Naive thymus-derived CD4-positive, alpha-beta T cell (primary cell): ENCODE data around the gene DNMT3A. TPM values are rescaled to one million over a fixed set of nuclear protein-coding genes. Genes with fewer than 3 reads are reported as not detected.

Experiments used
- ATAC-seq: fragments of 150-1000 bp; cut with Tn5 transposase; 2 replicates; pipeline ENCODE4 v1.10.0; 2021; ENCODE audit warnings: mild to moderate bottlenecking, moderate library complexity
- CTCF ChIA-PET: fragments of 350-600 bp; sonication (Branson Sonifier 250); formaldehyde crosslinking; loops from one replicate; lab custom pipeline; 2021; ENCODE audit warnings: antibody characterized with exemption; lab: Charles Lee
- POLR2A ChIA-PET: fragments of 350-600 bp; sonication (Branson Sonifier 250); formaldehyde crosslinking; loops from one replicate; lab custom pipeline; 2021; ENCODE audit warnings: antibody characterized with exemption, inconsistent platforms; lab: Charles Lee
- DNase-seq, 9 donors: peaks; one replicate each; pipeline versions ENCODE4 v3.0.0 to v3.0.0-alpha.2; 2020 to 2022; ENCODE audit warnings: mixed read lengths in 1 of 9
- H3K27ac ChIP-seq: one replicate; pipeline ENCODE4 v1.7.0; 2013; ENCODE audit warnings: mild to moderate bottlenecking, low read depth, low read length, moderate library complexity
- H3K27me3 ChIP-seq, 2 donors: one replicate each; pipeline ENCODE4 v1.7.0; 2013; ENCODE audit warnings: low read length in 2 of 2, mild to moderate bottlenecking in 2 of 2, moderate library complexity in 2 of 2; ENCODE audit not compliant: control insufficient read depth in 2 of 2, insufficient read depth in 2 of 2
- H3K36me3 ChIP-seq, 3 experiments: 1 replicate in 2 of 3; 2 replicates in 1 of 3; pipeline ENCODE4 v1.7.0; 2013; ENCODE audit warnings: low read length in 3 of 3, mild to moderate bottlenecking in 3 of 3, moderate library complexity in 1 of 3; ENCODE audit not compliant: insufficient read depth in 3 of 3, control insufficient read depth in 2 of 3
- H3K4me1 ChIP-seq, 2 donors: one replicate each; pipeline ENCODE4 v1.7.0; 2013; ENCODE audit warnings: low read length in 2 of 2, mild to moderate bottlenecking in 2 of 2, moderate library complexity in 1 of 2; ENCODE audit not compliant: control insufficient read depth in 2 of 2, insufficient read depth in 2 of 2
- H3K4me3 ChIP-seq: 2 replicates; pipeline ENCODE4 v1.7.0; 2013; ENCODE audit warnings: mild to moderate bottlenecking, low read length
- H3K9me3 ChIP-seq, 3 experiments: 1 replicate in 2 of 3; 2 replicates in 1 of 3; pipeline ENCODE4 v1.7.0; 2013; ENCODE audit warnings: low read length in 3 of 3; ENCODE audit not compliant: control insufficient read depth in 2 of 3
- H3K27ac Mint-ChIP-seq, 9 donors: one replicate each; pipeline ENCODE4 v1.8.0; 2020 to 2022; ENCODE audit warnings: mixed read lengths in 9 of 9, mild to moderate bottlenecking in 8 of 9, moderate library complexity in 5 of 9, inconsistent platforms in 2 of 9
- H3K27me3 Mint-ChIP-seq, 5 donors: one replicate each; pipeline ENCODE4 v1.8.0; 2021 to 2022; ENCODE audit warnings: mixed read lengths in 5 of 5, mild to moderate bottlenecking in 1 of 5
- H3K36me3 Mint-ChIP-seq, 5 donors: one replicate each; pipeline ENCODE4 v1.8.0; 2020 to 2022; ENCODE audit warnings: mixed read lengths in 5 of 5, mild to moderate bottlenecking in 3 of 5, inconsistent platforms in 1 of 5
- H3K4me1 Mint-ChIP-seq, 7 donors: one replicate each; pipeline ENCODE4 v1.8.0; 2020 to 2022; ENCODE audit warnings: mixed read lengths in 7 of 7, mild to moderate bottlenecking in 3 of 7, inconsistent platforms in 1 of 7
- H3K4me3 Mint-ChIP-seq, 10 donors: one replicate each; pipeline ENCODE4 v1.8.0; 2020 to 2022; ENCODE audit warnings: mild to moderate bottlenecking in 10 of 10, mixed read lengths in 10 of 10, moderate library complexity in 6 of 10, inconsistent platforms in 2 of 10
- H3K9me3 Mint-ChIP-seq, 11 donors: one replicate each; pipeline ENCODE4 v1.8.0; 2020 to 2022; ENCODE audit warnings: mixed read lengths in 11 of 11, mild to moderate bottlenecking in 4 of 11, inconsistent platforms in 1 of 11, moderate library complexity in 1 of 11
- intact Hi-C, 2 donors: fragments of 100-400 bp; cut with micrococcal nuclease; formaldehyde crosslinking; loops; one replicate each; pipeline ENCODE4 v1.15.1; 2023
- polyA plus RNA-seq, 2 donors: library from polyadenylated mRNA; unstranded; fragments of 300-500 nt; fragmentation: Illumina TruSeq; gene quantifications; one replicate each; pipeline ENCODE4 v1.2.3, GENCODE V29; 2021
- total RNA-seq, 6 experiments: library from RNA in 5 of 6; stranded (reverse) in 5 of 6; gene quantifications; 1 replicate in 5 of 6; 2 replicates in 1 of 6; pipeline ENCODE4 v1.2.3 and lab custom pipeline; 2021 to 2026

The DNMT3A gene
- total and polyA plus RNA-seq, 7 experiments from 2014 or later: 19.4 to 117 (median 80.7) TPM

DNA sequence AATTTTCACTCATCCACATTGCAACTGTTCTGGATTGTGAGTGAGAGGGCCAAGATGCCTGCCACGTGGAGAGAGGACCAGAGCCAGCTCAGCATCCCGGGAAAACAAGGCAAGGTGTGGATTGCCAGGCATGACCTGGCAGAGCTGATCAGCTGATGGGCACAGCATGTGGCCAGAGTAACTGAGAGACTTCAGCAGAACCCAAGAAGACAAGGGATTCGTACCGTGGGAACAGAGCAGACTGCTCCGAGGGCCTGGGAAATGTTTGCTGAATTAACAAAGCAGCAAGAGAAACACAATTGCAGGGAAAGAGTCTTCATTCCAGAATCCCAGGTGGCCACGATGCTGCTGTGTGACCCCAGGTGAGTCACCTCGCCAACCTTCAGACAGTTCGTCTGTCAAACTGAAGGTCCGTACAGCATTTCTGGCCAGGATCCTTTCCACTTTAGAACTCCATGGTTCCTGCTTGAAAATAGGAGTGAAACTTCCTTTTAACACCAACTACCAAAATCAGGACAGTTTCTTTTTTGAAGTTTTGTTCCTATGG, 147.1 kb downstream of the DNMT3A start:
- Mint-ChIP-seq H3K36me3 (no peaks in the 10 kb centered on the region), H3K4me1 (peaks cover 0 to 7% (median 0%) of the 10 kb centered on the region in 7 donors), H3K4me3 (no peak overlapping the region), H3K27ac (no peak overlapping the region), H3K9me3 (no peaks in the 10 kb centered on the region), H3K27me3 (peaks cover 0 to 31% (median 0%) of the 10 kb centered on the region in 5 donors)
- intact Hi-C loops: loop anchor here in 1 of 2 donors (5.0 to 10.0 kb wide), 2 partner anchors 330 to 367 kb away; no protein-coding TSS in a partner anchor
- DNase-seq (no peak), ATAC-seq (no peak)
- no peak overlapping the region for H3K4me3 ChIP-seq
- H3K27ac ChIP-seq: no peak overlapping the region
- H3K4me1 ChIP-seq: no peaks in the 10 kb centered on the region
- H3K9me3 ChIP-seq: no peaks in the 10 kb centered on the region
- H3K36me3 ChIP-seq: no peaks in the 10 kb centered on the region
- H3K27me3 ChIP-seq: no peaks in the 10 kb centered on the region
- CTCF ChIA-PET: interaction anchor here (1.2 to 1.3 kb wide), 2 partner anchors 28 to 34 kb away, joined by 3 to 4 read pairs; no protein-coding TSS in a partner anchor
- POLR2A ChIA-PET: no interaction called here

DNA sequence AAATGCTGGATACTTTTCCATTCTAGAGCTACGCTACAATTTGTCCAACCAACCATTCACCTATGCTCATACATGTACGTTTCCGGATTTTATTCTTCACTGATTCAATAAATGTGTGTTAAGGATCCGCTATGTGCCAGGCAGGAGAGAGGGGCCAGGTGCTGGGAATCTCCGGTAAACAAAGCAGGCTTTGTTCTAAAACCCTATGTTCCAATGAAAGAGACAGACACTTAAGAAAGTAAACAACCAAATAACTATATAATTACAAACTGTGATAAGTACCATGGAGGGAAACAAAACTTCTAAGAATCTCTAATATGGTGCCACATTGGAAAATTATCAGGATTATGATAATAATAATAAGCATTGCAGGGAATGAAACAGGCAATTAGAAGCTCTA, 151.2 kb downstream of the DNMT3A start:
- ATAC-seq (no peak), DNase-seq (no peak)
- POLR2A ChIA-PET: no interaction called here
- peaks cover 0 to 23% (median 0%) of the 10 kb centered on the region in 5 donors for H3K27me3 Mint-ChIP-seq
- H3K27me3 ChIP-seq: peaks cover 0 to 3% of the 10 kb centered on the region in 2 donors
- H3K36me3 Mint-ChIP-seq: no peaks in the 10 kb centered on the region
- CTCF ChIA-PET: no interaction called here
- H3K4me1 Mint-ChIP-seq: no peaks in the 10 kb centered on the region
- H3K4me1 ChIP-seq: no peaks in the 10 kb centered on the region
- no peak overlapping the region for H3K4me3 ChIP-seq
- no peaks in the 10 kb centered on the region for H3K36me3 ChIP-seq
- no peak overlapping the region for H3K4me3 Mint-ChIP-seq
- no peaks in the 10 kb centered on the region for H3K9me3 Mint-ChIP-seq
- H3K9me3 ChIP-seq: no peaks in the 10 kb centered on the region
- H3K27ac Mint-ChIP-seq: no peak overlapping the region
- no peak overlapping the region for H3K27ac ChIP-seq
- intact Hi-C loops: loop anchor here in 1 of 2 donors (10.0 kb wide), 1 partner anchor 334 kb away; no protein-coding TSS in a partner anchor

- no peak for ATAC-seq
- POLR2A ChIA-PET: no interaction called here
Measured at GRCh38 chr2:25188405-25188804, 153.3 kb downstream of the DNMT3A start.

DNA sequence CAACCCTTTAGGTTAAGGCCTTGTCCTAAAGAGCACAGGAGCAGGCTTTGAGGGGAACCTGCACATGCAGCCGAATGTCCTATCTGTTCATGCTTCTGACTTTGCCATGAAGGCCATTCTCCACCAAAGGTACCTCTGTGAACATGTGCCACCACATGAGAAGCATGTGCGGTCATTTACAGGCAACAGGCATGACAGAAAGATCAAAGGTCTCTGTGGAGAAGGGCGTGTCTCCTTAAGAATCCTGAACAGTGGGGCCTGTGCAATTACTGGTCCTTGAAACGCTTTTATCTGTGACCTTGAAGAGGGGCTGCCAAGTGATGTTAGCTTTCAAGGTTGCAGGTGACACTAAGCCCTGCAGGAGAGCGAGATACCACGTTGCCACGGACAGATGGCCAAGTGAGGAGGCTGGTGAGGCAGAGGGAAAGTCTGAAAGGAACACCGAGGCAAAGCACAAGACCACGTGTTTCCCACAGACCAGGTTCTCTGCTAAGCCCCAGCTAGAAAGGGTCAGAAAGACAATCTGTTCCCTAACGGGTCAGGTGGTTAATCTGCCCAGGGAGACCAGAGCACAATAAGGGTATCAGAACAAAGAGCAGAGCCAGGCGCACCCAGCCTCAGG, 153.9 kb downstream of the DNMT3A start:
- no peak overlapping the region for H3K4me3 Mint-ChIP-seq
- H3K9me3 Mint-ChIP-seq: no peaks in the 10 kb centered on the region
- ATAC-seq (no peak), DNase-seq (no peak)
- no peaks in the 10 kb centered on the region for H3K4me1 ChIP-seq
- ChIA-PET POLR2A (no interaction called here), CTCF (interaction anchor here (0.6 kb wide), 2 partner anchors 55 to 59 kb away, joined by 3 to 5 read pairs; no protein-coding TSS in a partner anchor)
- no peaks in the 10 kb centered on the region for H3K9me3 ChIP-seq
- H3K36me3 ChIP-seq: no peaks in the 10 kb centered on the region
- H3K27ac ChIP-seq: no peak overlapping the region
- peaks cover 0 to 29% (median 0%) of the 10 kb centered on the region in 5 donors for H3K27me3 Mint-ChIP-seq
- H3K27me3 ChIP-seq: peaks cover 0 to 3% of the 10 kb centered on the region in 2 donors
- H3K4me3 ChIP-seq: no peak overlapping the region
- intact Hi-C loops: no loop called here
- H3K36me3 Mint-ChIP-seq: no peaks in the 10 kb centered on the region
- peaks cover 0 to 3% (median 0%) of the 10 kb centered on the region in 7 donors for H3K4me1 Mint-ChIP-seq
- no peak overlapping the region for H3K27ac Mint-ChIP-seq

More at GRCh38 chr2:25188405-25188804, 153.3 kb downstream of the DNMT3A start:
- Mint-ChIP-seq H3K27me3 (peaks cover 0 to 29% (median 0%) of the 10 kb centered on the region in 5 donors), H3K9me3 (no peaks in the 10 kb centered on the region), H3K4me1 (peaks cover 0 to 3% (median 0%) of the 10 kb centered on the region in 7 donors), H3K4me3 (no peak overlapping the region), H3K27ac (no peak overlapping the region), H3K36me3 (no peaks in the 10 kb centered on the region)
- CTCF ChIA-PET: no interaction called here
- Histone ChIP-seq H3K9me3 (no peaks in the 10 kb centered on the region), H3K4me1 (no peaks in the 10 kb centered on the region), H3K4me3 (no peak overlapping the region), H3K27ac (no peak overlapping the region), H3K36me3 (no peaks in the 10 kb centered on the region), H3K27me3 (peaks cover 0 to 3% of the 10 kb centered on the region in 2 donors)
- DNase-seq: no peak
- intact Hi-C loops: no loop called here

GRCh38 chr2:25184254-25184653, 157.5 kb downstream of the DNMT3A start:
- H3K4me1 ChIP-seq: no peaks in the 10 kb centered on the region
- no peaks in the 10 kb centered on the region for H3K36me3 Mint-ChIP-seq
- H3K4me3 Mint-ChIP-seq: no peak overlapping the region
- DNase-seq (no peak), ATAC-seq (no peak)
- peaks cover 0 to 3% (median 0%) of the 10 kb centered on the region in 11 donors for H3K9me3 Mint-ChIP-seq
- ChIA-PET CTCF (interaction anchor here (0.7 kb wide), 1 partner anchor 914 kb away, joined by 3 read pairs; no protein-coding TSS in a partner anchor), POLR2A (no interaction called here)
- H3K4me3 ChIP-seq: no peak overlapping the region
- no peaks in the 10 kb centered on the region for H3K36me3 ChIP-seq
- no peak overlapping the region for H3K27ac Mint-ChIP-seq
- no peaks in the 10 kb centered on the region for H3K9me3 ChIP-seq
- H3K4me1 Mint-ChIP-seq: peaks cover 0 to 3% (median 0%) of the 10 kb centered on the region in 7 donors
- H3K27me3 Mint-ChIP-seq: peaks cover 0 to 27% (median 0%) of the 10 kb centered on the region in 5 donors
- peaks cover 0 to 3% of the 10 kb centered on the region in 2 donors for H3K27me3 ChIP-seq
- no peak overlapping the region for H3K27ac ChIP-seq
- intact Hi-C loops: no loop called here

DNA sequence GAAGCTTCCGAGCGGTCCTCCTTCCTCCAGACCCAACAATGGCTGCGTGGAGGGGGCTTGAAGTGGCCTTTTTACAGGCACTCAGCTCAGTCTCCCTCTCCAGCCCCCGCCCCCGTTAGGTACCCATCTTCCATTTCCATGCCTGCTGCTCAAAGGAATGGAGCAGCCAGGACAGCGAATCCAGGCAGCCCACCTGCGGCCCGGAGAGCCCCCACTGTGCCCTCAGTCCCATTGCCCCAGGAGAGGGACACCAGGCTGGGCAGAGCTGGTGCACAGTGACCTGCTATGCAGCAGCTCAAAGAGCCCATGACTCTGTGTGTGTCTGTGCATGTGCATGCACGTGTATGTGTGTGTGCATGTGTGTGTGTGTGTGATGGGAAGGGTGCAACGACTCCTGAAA, 162.7 kb downstream of the DNMT3A start:
- H3K27me3 ChIP-seq: no peaks in the 10 kb centered on the region
- H3K4me1 ChIP-seq: no peaks in the 10 kb centered on the region
- DNase-seq: no peak
- H3K27me3 Mint-ChIP-seq: peaks cover 5 to 31% (median 18%) of the 10 kb centered on the region in 5 donors
- H3K27ac Mint-ChIP-seq: no peak overlapping the region
- H3K36me3 Mint-ChIP-seq: no peaks in the 10 kb centered on the region
- no peaks in the 10 kb centered on the region for H3K9me3 ChIP-seq
- no peak overlapping the region for H3K4me3 ChIP-seq
- ATAC-seq: no peak
- no peaks in the 10 kb centered on the region for H3K36me3 ChIP-seq
- ChIA-PET POLR2A (no interaction called here), CTCF (interaction anchor here (0.6 kb wide), 1 partner anchor 134 kb away, joined by 6 read pairs; no protein-coding TSS in a partner anchor)
- no peak overlapping the region for H3K27ac ChIP-seq
- H3K4me3 Mint-ChIP-seq: no peak overlapping the region
- peaks cover 0 to 3% (median 0%) of the 10 kb centered on the region in 11 donors for H3K9me3 Mint-ChIP-seq
- intact Hi-C loops: no loop called here
- no peaks in the 10 kb centered on the region for H3K4me1 Mint-ChIP-seq
